H1 (cell line): ENCODE measurements around the gene NAT10. TPM values are rescaled to one million over a fixed set of nuclear protein-coding genes. Genes with fewer than 3 reads are reported as not detected.

Source experiments
- CTCF ChIA-PET: fragments of 300-600 bp; sonication (Branson Sonifier 250); formaldehyde crosslinking; loops from one replicate; lab custom pipeline; 2021; ENCODE audit not compliant: partially characterized antibody; lab: Charles Lee
- POLR2A ChIA-PET: fragments of 300-600 bp; sonication (Branson Sonifier 250); formaldehyde crosslinking; loops from one replicate; lab custom pipeline; 2021; ENCODE audit warnings: inconsistent platforms; ENCODE audit not compliant: partially characterized antibody; lab: Charles Lee
- DNase-seq, 2 experiments: peaks; one replicate each; pipeline versions ENCODE4 v3.0.0 to v3.0.0-alpha.2; 2010 to 2022; ENCODE audit warnings: low spot score in 2 of 2, low read depth in 1 of 2, mixed read lengths in 1 of 2
- FAIRE-seq: peaks from 2 replicates; lab custom pipeline; 2011; peaks lifted over from hg19 to GRCh38; lab: Jason Lieb, UNC
- H2AFZ ChIP-seq: 2 replicates; pipeline ENCODE4 v1.8.1; 2012; ENCODE audit warnings: low read length, inconsistent platforms
- H2AK5ac ChIP-seq: 2 replicates; pipeline ENCODE4 v1.6.1; 2013; ENCODE audit warnings: low read depth, low read length
- H2BK120ac ChIP-seq: replicated peaks from 2 replicates; pipeline ENCODE3; 2013; ENCODE audit warnings: low read depth, low read length, inconsistent platforms
- H2BK12ac ChIP-seq: 2 replicates; pipeline ENCODE4 v1.6.1; 2013; ENCODE audit warnings: low read depth, low read length
- H2BK15ac ChIP-seq: 2 replicates; pipeline ENCODE4 v1.6.1; 2013; ENCODE audit warnings: low read length
- H2BK20ac ChIP-seq: 2 replicates; pipeline ENCODE4 v1.6.1; 2013; ENCODE audit warnings: low read length
- H2BK5ac ChIP-seq: 2 replicates; pipeline ENCODE4 v1.6.1; 2013; ENCODE audit warnings: low read depth, low read length
- H3K14ac ChIP-seq: 2 replicates; pipeline ENCODE4 v1.6.1; 2013; ENCODE audit warnings: inconsistent platforms; ENCODE audit not compliant: insufficient read length
- H3K18ac ChIP-seq: 2 replicates; pipeline ENCODE4 v1.6.1; 2013; ENCODE audit warnings: low read length; ENCODE audit errors: extremely low read depth
- H3K23ac ChIP-seq: 2 replicates; pipeline ENCODE4 v1.6.1; 2013; ENCODE audit warnings: inconsistent platforms; ENCODE audit not compliant: insufficient read length
- H3K23me2 ChIP-seq: 2 replicates; pipeline ENCODE4 v1.6.1; 2013; ENCODE audit warnings: low read depth, low read length
- H3K27ac ChIP-seq: 2 replicates; pipeline ENCODE4 v1.6.1; 2011; ENCODE audit warnings: low read depth, low read length, inconsistent platforms
- H3K27me3 ChIP-seq, 4 experiments: replicated peaks in 1 of 4; 1 replicate in 1 of 4; 2 replicates in 3 of 4; pipeline versions ENCODE4 v1.6.1 to v1.8.1; 2011 to 2013; ENCODE audit warnings: low read length in 3 of 4, mild to moderate bottlenecking in 3 of 4, inconsistent platforms in 2 of 4, mixed read lengths in 2 of 4, moderate library complexity in 1 of 4; ENCODE audit not compliant: control insufficient read depth in 3 of 4, insufficient read depth in 3 of 4; ENCODE audit errors: extremely low read depth in 1 of 4
- H3K36me3 ChIP-seq, 4 experiments: 2 replicates each; pipeline versions ENCODE4 v1.6.1 to v1.8.1; 2011 to 2013; ENCODE audit warnings: mild to moderate bottlenecking in 4 of 4, low read length in 3 of 4, moderate library complexity in 2 of 4, control low read depth in 1 of 4, inconsistent platforms in 1 of 4; ENCODE audit not compliant: insufficient read depth in 4 of 4, control insufficient read depth in 2 of 4
- H3K4ac ChIP-seq: replicated peaks from 2 replicates; pipeline ENCODE3; 2013; ENCODE audit warnings: low read length, low read depth, mixed read lengths, inconsistent platforms; ENCODE audit not compliant: insufficient read length
- H3K4me1 ChIP-seq, 4 experiments: replicated peaks in 1 of 4; 1 replicate in 1 of 4; 2 replicates in 3 of 4; pipeline versions ENCODE4 v1.6.1 to v1.8.1; 2011 to 2013; ENCODE audit warnings: low read length in 3 of 4, inconsistent platforms in 2 of 4, mixed read lengths in 1 of 4; ENCODE audit not compliant: insufficient read depth in 4 of 4, control insufficient read depth in 3 of 4
- H3K4me2 ChIP-seq, 2 experiments: 2 replicates each; pipeline versions ENCODE4 v1.6.1 to v1.8.1; 2011 to 2013; ENCODE audit warnings: low read depth in 2 of 2, low read length in 2 of 2, control low read depth in 1 of 2, inconsistent platforms in 1 of 2, mild to moderate bottlenecking in 1 of 2; ENCODE audit not compliant: insufficient read depth in 1 of 2
- H3K4me3 ChIP-seq, 4 experiments: fragments of 200-600, 300-600 bp in 1 of 4; sonication (generic), shearing (Covaris generic), sonication (Bioruptor Twin) in 1 of 4; 2 replicates each; pipeline versions ENCODE4 v1.5.1 to v1.8.1; 2011 to 2016; ENCODE audit warnings: low read length in 4 of 4, low read depth in 3 of 4, control low read depth in 2 of 4, inconsistent platforms in 2 of 4, mild to moderate bottlenecking in 2 of 4, mixed read lengths in 1 of 4, moderate library complexity in 1 of 4; ENCODE audit not compliant: insufficient read depth in 2 of 4; ENCODE audit errors: extremely low read depth in 1 of 4
- H3K56ac ChIP-seq: replicated peaks from 2 replicates; pipeline ENCODE3; 2013; ENCODE audit warnings: low read depth, mild to moderate bottlenecking, mixed read lengths, low read length, inconsistent platforms; ENCODE audit not compliant: insufficient read length
- H3K79me1 ChIP-seq: 2 replicates; pipeline ENCODE4 v1.6.1; 2013; ENCODE audit warnings: low read depth, low read length, control low read depth
- H3K79me2 ChIP-seq, 2 experiments: 2 replicates each; pipeline versions ENCODE4 v1.6.1 to v1.8.1; 2012 to 2013; ENCODE audit warnings: low read length in 2 of 2, mild to moderate bottlenecking in 2 of 2, inconsistent platforms in 1 of 2; ENCODE audit not compliant: insufficient read depth in 2 of 2, control insufficient read depth in 1 of 2
- H3K9ac ChIP-seq, 4 experiments: replicated peaks in 1 of 4; 1 replicate in 1 of 4; 2 replicates in 3 of 4; pipeline versions ENCODE4 v1.6.1 to v1.8.1; 2011 to 2013; ENCODE audit warnings: low read depth in 3 of 4, low read length in 3 of 4, control low read depth in 2 of 4, mild to moderate bottlenecking in 2 of 4, moderate library complexity in 2 of 4, inconsistent platforms in 1 of 4; ENCODE audit errors: extremely low read depth in 1 of 4
- H3K9me3 ChIP-seq, 2 experiments: 2 replicates each; pipeline versions ENCODE4 v1.6.1 to v1.8.1; 2012 to 2013; ENCODE audit warnings: mild to moderate bottlenecking in 2 of 2, moderate library complexity in 2 of 2, control low read depth in 1 of 2, inconsistent platforms in 1 of 2, low read depth in 1 of 2, low read length in 1 of 2, mixed read lengths in 1 of 2; ENCODE audit not compliant: insufficient read depth in 2 of 2
- H4K20me1 ChIP-seq, 2 experiments: replicated peaks in 1 of 2; 2 replicates each; pipeline versions ENCODE3 to v1.8.1; 2011 to 2013; ENCODE audit warnings: inconsistent platforms in 2 of 2, low read length in 2 of 2, mild to moderate bottlenecking in 1 of 2; ENCODE audit not compliant: insufficient read depth in 2 of 2, control insufficient read depth in 1 of 2
- H4K5ac ChIP-seq: 2 replicates; pipeline ENCODE4 v1.6.1; 2013; ENCODE audit warnings: low read length, low read depth, mixed read lengths, inconsistent platforms; ENCODE audit not compliant: insufficient read length
- H4K8ac ChIP-seq: 2 replicates; pipeline ENCODE4 v1.8.0; 2013; ENCODE audit warnings: mild to moderate bottlenecking, moderate library complexity, low read length, inconsistent platforms; ENCODE audit not compliant: insufficient read depth; ENCODE audit errors: extremely low read depth
- H4K91ac ChIP-seq: replicated peaks from 2 replicates; pipeline ENCODE3; 2013; ENCODE audit warnings: low read length, mixed read lengths, inconsistent platforms; ENCODE audit not compliant: insufficient read length
- E2F6 ChIP-seq: IDR thresholded peaks from 2 replicates; pipeline ENCODE4 v1.6.1; 2012; ENCODE audit warnings: inconsistent platforms
- JUN ChIP-seq: IDR thresholded peaks from 2 replicates; pipeline ENCODE4 v1.6.1; 2011; ENCODE audit warnings: low read depth, mild to moderate bottlenecking, improper control_type of control experiment, low read length
- KDM5A ChIP-seq: fragments of 200-600 bp; IDR thresholded peaks from 2 replicates; pipeline ENCODE4 v1.7.1; 2012; ENCODE audit warnings: mild to moderate bottlenecking, low read length, inconsistent platforms, mixed read lengths
- NANOG ChIP-seq: IDR thresholded peaks from 2 replicates; pipeline ENCODE4 v1.6.1; 2011; ENCODE audit warnings: low read length, low read depth, mild to moderate bottlenecking, inconsistent platforms; ENCODE audit not compliant: insufficient read depth, poor library complexity, severe bottlenecking
- RFX5 ChIP-seq: IDR thresholded peaks from 2 replicates; pipeline ENCODE4 v1.6.1; 2011; ENCODE audit warnings: low read depth, low read length, improper control_type of control experiment, borderline replicate concordance
- WGBS, 2 experiments: shearing (Covaris generic) in 1 of 2; methylation state at CpG; one replicate each; pipeline versions ENCODE4 v1.1.6 to v1.1.7; 2013 to 2015; ENCODE audit warnings: low lambda C conversion rate in 2 of 2, mixed read lengths in 2 of 2, inconsistent platforms in 1 of 2, low coverage in 1 of 2, missing lambda C conversion rate in 1 of 2; ENCODE audit not compliant: insufficient replicate concordance in 2 of 2, insufficient coverage in 1 of 2, insufficient read length in 1 of 2; ENCODE audit errors: extremely low coverage in 1 of 2, missing lambda C conversion rate in 1 of 2; 5-methylcytosine and 5-hydroxymethylcytosine counted together
- polyA plus RNA-seq, 7 experiments: library from polyadenylated mRNA; depleted of rRNA in 3 of 7; stranded (reverse) in 5 of 7; unstranded in 2 of 7; fragments of >200 nt in 5 of 7; fragments of 200-250 nt in 2 of 7; gene quantifications; 1 replicate in 5 of 7; 2 replicates in 1 of 7; 4 replicates in 1 of 7; pipeline versions ENCODE4 v1.2.1 to v1.2.3, GENCODE V29; 2011 to 2013; ENCODE audit warnings: missing spikeins in 2 of 7, mixed read lengths in 2 of 7
- total RNA-seq: library from RNA; stranded (reverse); fragmentation: NEBNext Ultra II Directional; extraction: Animal tissue kit (Norgen Biotek cat#: 25700); gene quantifications from 2 replicates; pipeline ENCODE4 v1.2.1, GENCODE V29; 2021

The NAT10 gene
- total and polyA plus RNA-seq, 2 of the 8 experiments (the other 6 are each of a cell fraction or from before 2014, with no cell fraction given), result 66.3 to 89.6 TPM

GRCh38 chr11:34145847-34146381 lies 40.5 kb downstream of the NAT10 start:
- Histone ChIP-seq H3K4me1 (no peaks in the 10 kb centered on the region), H3K4ac (no peak overlapping the region), H3K9ac (no peak overlapping the region), H3K79me1 (no peaks in the 10 kb centered on the region), H3K56ac (no peak overlapping the region), H2AFZ (no peak overlapping the region), H3K4me3 (no peak overlapping the region), H4K91ac (no peak overlapping the region), H2BK20ac (no peak overlapping the region), H3K9me3 (no peaks in the 10 kb centered on the region), H3K14ac (no peak overlapping the region), H3K4me2 (no peak overlapping the region), H3K36me3 (peaks cover 37 to 79% (median 56%) of the 10 kb centered on the region in 4 experiments), H4K8ac (no peak overlapping the region), H3K18ac (no peak overlapping the region), H4K5ac (no peak overlapping the region), H2AK5ac (no peak overlapping the region), H3K27ac (no peak overlapping the region), H3K27me3 (no peaks in the 10 kb centered on the region), H3K79me2 (no peaks in the 10 kb centered on the region), H2BK12ac (no peak overlapping the region), H3K23ac (no peak overlapping the region), H3K23me2 (no peaks in the 10 kb centered on the region), H2BK15ac (no peak overlapping the region), H2BK5ac (no peak overlapping the region), H4K20me1 (peaks cover 2 to 11% of the 10 kb centered on the region in 2 experiments), H2BK120ac (no peak overlapping the region)
- no peak for TF ChIP-seq NANOG
- no peak for TF ChIP-seq KDM5A
- no peak for TF ChIP-seq JUN
- no peak for TF ChIP-seq E2F6
- no peak for TF ChIP-seq RFX5
- ChIA-PET POLR2A (interaction anchor here (1.2 kb wide), 2 partner anchors 15 to 36 kb away, joined by 3 to 4 read pairs; no protein-coding TSS in a partner anchor), CTCF (interaction anchor here (0.6 to 1.2 kb wide), 4 partner anchors 9 to 213 kb away, joined by 3 read pairs; partner anchors contain the start of gene ABTB2)
- WGBS, 2 experiments, result 97% methylated on average over 8 of the region's 8 CpGs; no CpG with 5 or more reads in 1 of the 2 experiments
- FAIRE-seq (no peak), DNase-seq (no peak)
